ENCODE measurements around the gene ZNF92.
A peak's percentile ranks its signal among the peaks of the same experiment; 100 is the strongest.

The ZNF92 gene

DNA sequence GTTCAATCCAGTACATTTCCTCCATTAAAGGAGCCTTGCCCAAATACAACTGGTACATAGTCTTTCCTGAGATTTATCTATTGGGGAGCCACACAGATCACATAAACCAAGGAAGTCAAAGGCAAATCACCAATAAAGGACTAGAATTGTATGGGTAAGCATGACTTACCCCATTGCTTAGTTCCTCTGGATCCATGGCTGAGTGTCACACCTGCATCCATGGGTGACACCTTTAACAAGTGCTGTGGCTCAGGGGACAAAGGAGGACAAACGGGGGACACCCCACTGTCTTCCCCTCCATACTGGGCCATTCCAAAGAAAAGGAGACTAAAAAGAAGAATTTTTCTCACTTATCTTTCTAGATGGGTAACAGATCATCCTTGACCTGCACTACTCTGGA is 30.4 kb downstream of the ZNF92 start:
- H3K4me1 ChIP-seq (ENCODE audit: control insufficient read depth, insufficient read depth, low read length) = no peaks in the 10 kb centered on the region
- POLR2A ChIA-PET = no interaction called here
- H3K4me3 ChIP-seq (ENCODE audit: low read depth, low read length) = no peak overlapping the region
- peaks cover 6 to 10% of the 10 kb centered on the region in 2 experiments; a peak in 2 of 3 replicates for H3K36me3 ChIP-seq (ENCODE audit: control insufficient read depth in 2 of 2, insufficient read depth in 1 of 2, low read length in 2 of 2)
- CTCF ChIA-PET = no interaction called here
- no peaks in the 10 kb centered on the region for H3K9me3 ChIP-seq (ENCODE audit: control insufficient read depth, insufficient read depth, low read depth, low read length)
- no peak overlapping the region for H3K27ac ChIP-seq (ENCODE audit: extremely low read depth, low read depth, low read length)
- TF ChIP-seq ZNF302 (tag by site-specific recombination; IDR thresholded peaks at IDR 0.05; ENCODE audit: low read depth) = no peak
- TF ChIP-seq, protein P1, sequence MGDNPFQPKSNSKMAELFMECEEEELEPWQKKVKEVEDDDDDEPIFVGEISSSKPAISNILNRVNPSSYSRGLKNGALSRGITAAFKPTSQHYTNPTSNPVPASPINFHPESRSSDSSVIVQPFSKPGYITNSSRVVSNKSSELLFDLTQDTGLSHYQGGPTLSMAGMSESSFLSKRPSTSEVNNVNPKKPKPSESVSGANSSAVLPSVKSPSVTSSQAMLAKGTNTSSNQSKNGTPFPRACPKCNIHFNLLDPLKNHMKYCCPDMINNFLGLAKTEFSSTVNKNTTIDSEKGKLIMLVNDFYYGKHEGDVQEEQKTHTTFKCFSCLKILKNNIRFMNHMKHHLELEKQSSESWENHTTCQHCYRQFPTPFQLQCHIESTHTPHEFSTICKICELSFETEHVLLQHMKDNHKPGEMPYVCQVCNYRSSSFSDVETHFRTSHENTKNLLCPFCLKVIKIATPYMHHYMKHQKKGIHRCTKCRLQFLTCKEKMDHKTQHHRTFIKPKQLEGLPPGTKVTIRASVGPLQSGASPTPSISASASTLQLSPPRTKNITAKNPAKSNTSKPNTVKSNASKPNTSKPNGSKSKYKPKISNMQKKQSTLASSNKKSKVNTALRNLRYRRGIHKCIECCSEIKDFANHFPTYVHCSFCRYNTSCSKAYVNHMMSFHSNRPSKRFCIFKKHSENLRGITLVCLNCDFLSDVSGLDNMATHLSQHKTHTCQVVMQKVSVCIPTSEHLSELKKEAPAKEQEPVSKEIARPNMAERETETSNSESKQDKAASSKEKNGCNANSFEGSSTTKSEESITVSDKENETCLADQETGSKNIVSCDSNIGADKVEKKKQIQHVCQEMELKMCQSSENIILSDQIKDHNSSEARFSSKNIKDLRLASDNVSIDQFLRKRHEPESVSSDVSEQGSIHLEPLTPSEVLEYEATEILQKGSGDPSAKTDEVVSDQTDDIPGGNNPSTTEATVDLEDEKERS (tag by site-specific recombination; IDR thresholded peaks at IDR 0.05) = peak; percentile 98
- no peak for TF ChIP-seq YY1 (tag by site-specific recombination; IDR thresholded peaks at IDR 0.05)
- TF ChIP-seq ZBTB44 (tag by site-specific recombination; IDR thresholded peaks at IDR 0.05) = no peak
- TF ChIP-seq, protein P2, sequence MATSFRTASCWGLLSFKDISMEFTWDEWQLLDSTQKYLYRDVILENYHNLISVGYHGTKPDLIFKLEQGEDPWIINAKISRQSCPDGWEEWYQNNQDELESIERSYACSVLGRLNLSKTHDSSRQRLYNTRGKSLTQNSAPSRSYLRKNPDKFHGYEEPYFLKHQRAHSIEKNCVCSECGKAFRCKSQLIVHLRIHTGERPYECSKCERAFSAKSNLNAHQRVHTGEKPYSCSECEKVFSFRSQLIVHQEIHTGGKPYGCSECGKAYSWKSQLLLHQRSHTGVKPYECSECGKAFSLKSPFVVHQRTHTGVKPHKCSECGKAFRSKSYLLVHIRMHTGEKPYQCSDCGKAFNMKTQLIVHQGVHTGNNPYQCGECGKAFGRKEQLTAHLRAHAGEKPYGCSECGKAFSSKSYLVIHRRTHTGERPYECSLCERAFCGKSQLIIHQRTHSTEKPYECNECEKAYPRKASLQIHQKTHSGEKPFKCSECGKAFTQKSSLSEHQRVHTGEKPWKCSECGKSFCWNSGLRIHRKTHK (tag by site-specific recombination; IDR thresholded peaks at IDR 0.05) = no peak
- TF ChIP-seq, protein P3, sequence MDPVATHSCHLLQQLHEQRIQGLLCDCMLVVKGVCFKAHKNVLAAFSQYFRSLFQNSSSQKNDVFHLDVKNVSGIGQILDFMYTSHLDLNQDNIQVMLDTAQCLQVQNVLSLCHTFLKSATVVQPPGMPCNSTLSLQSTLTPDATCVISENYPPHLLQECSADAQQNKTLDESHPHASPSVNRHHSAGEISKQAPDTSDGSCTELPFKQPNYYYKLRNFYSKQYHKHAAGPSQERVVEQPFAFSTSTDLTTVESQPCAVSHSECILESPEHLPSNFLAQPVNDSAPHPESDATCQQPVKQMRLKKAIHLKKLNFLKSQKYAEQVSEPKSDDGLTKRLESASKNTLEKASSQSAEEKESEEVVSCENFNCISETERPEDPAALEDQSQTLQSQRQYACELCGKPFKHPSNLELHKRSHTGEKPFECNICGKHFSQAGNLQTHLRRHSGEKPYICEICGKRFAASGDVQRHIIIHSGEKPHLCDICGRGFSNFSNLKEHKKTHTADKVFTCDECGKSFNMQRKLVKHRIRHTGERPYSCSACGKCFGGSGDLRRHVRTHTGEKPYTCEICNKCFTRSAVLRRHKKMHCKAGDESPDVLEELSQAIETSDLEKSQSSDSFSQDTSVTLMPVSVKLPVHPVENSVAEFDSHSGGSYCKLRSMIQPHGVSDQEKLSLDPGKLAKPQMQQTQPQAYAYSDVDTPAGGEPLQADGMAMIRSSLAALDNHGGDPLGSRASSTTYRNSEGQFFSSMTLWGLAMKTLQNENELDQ (tag by site-specific recombination; IDR thresholded peaks at IDR 0.05; ENCODE audit: low read depth) = no peak
- TF ChIP-seq, protein P4, sequence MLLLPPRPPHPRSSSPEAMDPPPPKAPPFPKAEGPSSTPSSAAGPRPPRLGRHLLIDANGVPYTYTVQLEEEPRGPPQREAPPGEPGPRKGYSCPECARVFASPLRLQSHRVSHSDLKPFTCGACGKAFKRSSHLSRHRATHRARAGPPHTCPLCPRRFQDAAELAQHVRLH (tag by site-specific recombination; IDR thresholded peaks at IDR 0.05) = no peak
- no peak for TF ChIP-seq ZNF311 (tag by site-specific recombination; IDR thresholded peaks at IDR 0.05; ENCODE audit: borderline replicate concordance)
- TF ChIP-seq MYNN (tag by site-specific recombination; IDR thresholded peaks at IDR 0.05; ENCODE audit: borderline replicate concordance) = no peak
- 0 out of 2 replicates have a peak, but pooled peaks have one; percentile 54 for TF ChIP-seq ZNF184 (tag by site-specific recombination; IDR thresholded peaks at IDR 0.05)
- no peak for TF ChIP-seq ZNF600 (tag by site-specific recombination; IDR thresholded peaks at IDR 0.05)
- no peak for TF ChIP-seq ZNF394 (tag by site-specific recombination; IDR thresholded peaks at IDR 0.05; ENCODE audit: borderline replicate concordance)
- peak; percentile 38; the same call in 1 of the 2 replicates for TF ChIP-seq ZNF549 (tag by site-specific recombination; IDR thresholded peaks at IDR 0.05)
- TF ChIP-seq ZNF626 (tag by site-specific recombination; IDR thresholded peaks at IDR 0.05) = peak; percentile 90
- TF ChIP-seq RBAK (tag by site-specific recombination; IDR thresholded peaks at IDR 0.05) = no peak
- no peak for TF ChIP-seq ZNF148 (tag by site-specific recombination; IDR thresholded peaks at IDR 0.05; ENCODE audit: borderline replicate concordance)
- TF ChIP-seq, protein P5, sequence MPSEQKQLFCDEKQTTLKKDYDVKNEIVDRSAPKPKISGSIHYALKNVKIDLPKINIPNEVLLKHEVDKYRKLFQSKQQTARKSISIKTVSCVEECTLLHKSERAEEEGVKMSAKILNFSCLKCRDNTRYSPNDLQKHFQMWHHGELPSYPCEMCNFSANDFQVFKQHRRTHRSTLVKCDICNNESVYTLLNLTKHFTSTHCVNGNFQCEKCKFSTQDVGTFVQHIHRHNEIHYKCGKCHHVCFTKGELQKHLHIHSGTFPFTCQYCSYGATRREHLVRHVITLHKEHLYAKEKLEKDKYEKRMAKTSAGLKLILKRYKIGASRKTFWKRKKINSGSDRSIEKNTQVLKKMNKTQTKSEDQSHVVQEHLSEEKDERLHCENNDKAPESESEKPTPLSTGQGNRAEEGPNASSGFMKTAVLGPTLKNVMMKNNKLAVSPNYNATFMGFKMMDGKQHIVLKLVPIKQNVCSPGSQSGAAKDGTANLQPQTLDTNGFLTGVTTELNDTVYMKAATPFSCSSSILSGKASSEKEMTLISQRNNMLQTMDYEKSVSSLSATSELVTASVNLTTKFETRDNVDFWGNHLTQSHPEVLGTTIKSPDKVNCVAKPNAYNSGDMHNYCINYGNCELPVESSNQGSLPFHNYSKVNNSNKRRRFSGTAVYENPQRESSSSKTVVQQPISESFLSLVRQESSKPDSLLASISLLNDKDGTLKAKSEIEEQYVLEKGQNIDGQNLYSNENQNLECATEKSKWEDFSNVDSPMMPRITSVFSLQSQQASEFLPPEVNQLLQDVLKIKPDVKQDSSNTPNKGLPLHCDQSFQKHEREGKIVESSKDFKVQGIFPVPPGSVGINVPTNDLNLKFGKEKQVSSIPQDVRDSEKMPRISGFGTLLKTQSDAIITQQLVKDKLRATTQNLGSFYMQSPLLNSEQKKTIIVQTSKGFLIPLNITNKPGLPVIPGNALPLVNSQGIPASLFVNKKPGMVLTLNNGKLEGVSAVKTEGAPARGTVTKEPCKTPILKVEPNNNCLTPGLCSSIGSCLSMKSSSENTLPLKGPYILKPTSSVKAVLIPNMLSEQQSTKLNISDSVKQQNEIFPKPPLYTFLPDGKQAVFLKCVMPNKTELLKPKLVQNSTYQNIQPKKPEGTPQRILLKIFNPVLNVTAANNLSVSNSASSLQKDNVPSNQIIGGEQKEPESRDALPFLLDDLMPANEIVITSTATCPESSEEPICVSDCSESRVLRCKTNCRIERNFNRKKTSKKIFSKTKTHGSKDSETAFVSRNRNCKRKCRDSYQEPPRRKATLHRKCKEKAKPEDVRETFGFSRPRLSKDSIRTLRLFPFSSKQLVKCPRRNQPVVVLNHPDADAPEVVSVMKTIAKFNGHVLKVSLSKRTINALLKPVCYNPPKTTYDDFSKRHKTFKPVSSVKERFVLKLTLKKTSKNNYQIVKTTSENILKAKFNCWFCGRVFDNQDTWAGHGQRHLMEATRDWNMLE (tag by site-specific recombination; conservative IDR thresholded peaks at IDR 0.05; ENCODE audit: low read depth) = peak; percentile 51; the same call in 1 of the 2 replicates
- TF ChIP-seq SP7 (tag by site-specific recombination; IDR thresholded peaks at IDR 0.05) = 0 out of 2 replicates have a peak, but pooled peaks have one; percentile 17
- no peak for TF ChIP-seq ZNF423 (tag by site-specific recombination; IDR thresholded peaks at IDR 0.05)
- peak; percentile 57 for TF ChIP-seq ZNF510 (tag by site-specific recombination; IDR thresholded peaks at IDR 0.05; ENCODE audit: insufficient replicate concordance)
- peak; percentile 93 for TF ChIP-seq SETDB1 (IDR thresholded peaks at IDR 0.05; ENCODE audit: insufficient read length, low read length)

Measured in HEK293 (cell line).